Right atrium auricular region (tissue), 2 donors: ENCODE measurements around the gene USP31. TPM values are rescaled to one million over a fixed set of nuclear protein-coding genes. Genes with fewer than 3 reads are reported as not detected.
A peak's percentile ranks its signal among the peaks of the same experiment; 100 is the strongest.

Experiments used
- DNase-seq: peaks from one replicate; pipeline ENCODE4 v3.0.0-alpha.2; 2019; ENCODE audit warnings: low spot score
- H3K27ac ChIP-seq, 2 donors: fragments of 200-600 bp; sonication (generic); 1 replicate in 1 of 2; 2 replicates in 1 of 2; pipeline ENCODE4 v1.5.1; 2016 to 2019
- H3K27me3 ChIP-seq, 2 donors: fragments of 200-600 bp; sonication (generic); one replicate each; pipeline versions ENCODE4 v1.5.1 to v1.6.0; 2017 to 2019
- H3K36me3 ChIP-seq: fragments of 200-600 bp; sonication (generic); one replicate; pipeline ENCODE4 v1.5.1; 2016
- H3K4me1 ChIP-seq, 2 donors: fragments of 200-600 bp; sonication (generic); one replicate each; pipeline versions ENCODE4 v1.5.1 to v1.6.0; 2017 to 2019
- H3K4me3 ChIP-seq, 2 donors: fragments of 200-600 bp; sonication (generic); 1 replicate in 1 of 2; 2 replicates in 1 of 2; pipeline ENCODE4 v1.5.1; 2017 to 2019; ENCODE audit warnings: mild to moderate bottlenecking in 1 of 2, moderate library complexity in 1 of 2
- H3K9me3 ChIP-seq, 2 donors: fragments of 200-600 bp; sonication (generic); one replicate each; pipeline ENCODE4 v1.5.1; 2019
- CTCF ChIP-seq, 2 donors: fragments of 200-600 bp; sonication (generic); IDR thresholded peaks; one replicate each; pipeline ENCODE4 v1.5.1; 2019; ENCODE audit warnings: antibody characterized with exemption in 2 of 2
- total RNA-seq, 2 donors: library from RNA; depleted of rRNA; stranded (reverse); fragments of >200 nt; gene quantifications; one replicate each; pipeline ENCODE4 v1.1.0, GENCODE V29; 2016

USP31 gene
- total RNA-seq, 2 donors from 2014 or later = 19.7 to 29.0 TPM

- Histone ChIP-seq H3K36me3 (peaks cover 30% of the 10 kb centered on the region), H3K4me1 (peaks cover 0 to 19% of the 10 kb centered on the region in 2 donors), H3K27me3 (no peaks in the 10 kb centered on the region), H3K27ac (no peak overlapping the region), H3K4me3 (no peak overlapping the region), H3K9me3 (no peaks in the 10 kb centered on the region)
- TF ChIP-seq CTCF (IDR thresholded peaks at IDR 0.05) = no peak
- no peak for DNase-seq
Measured at GRCh38 chr16:23092801-23093117, 56.5 kb downstream of the USP31 start.

- Histone ChIP-seq H3K27me3 (no peaks in the 10 kb centered on the region), H3K4me1 (peaks cover 0 to 19% of the 10 kb centered on the region in 2 donors), H3K4me3 (no peak overlapping the region), H3K36me3 (peaks cover 35% of the 10 kb centered on the region), H3K27ac (no peak overlapping the region), H3K9me3 (no peaks in the 10 kb centered on the region)
- no peak for TF ChIP-seq CTCF (IDR thresholded peaks at IDR 0.05)
- DNase-seq = no peak
Measured at GRCh38 chr16:23092072-23092800, 57.0 kb downstream of the USP31 start.

GRCh38 chr16:23089111-23089510, 60.1 kb downstream of the USP31 start:
- TF ChIP-seq CTCF (IDR thresholded peaks at IDR 0.05) = no peak
- DNase-seq = no peak
- Histone ChIP-seq H3K27me3 (no peaks in the 10 kb centered on the region), H3K36me3 (peaks cover 58% of the 10 kb centered on the region), H3K27ac (no peak overlapping the region), H3K4me1 (peaks cover 0 to 19% of the 10 kb centered on the region in 2 donors), H3K4me3 (no peak overlapping the region), H3K9me3 (no peaks in the 10 kb centered on the region)

- Histone ChIP-seq H3K27me3 (no peaks in the 10 kb centered on the region), H3K4me1 (peaks cover 0 to 19% of the 10 kb centered on the region in 2 donors), H3K9me3 (no peaks in the 10 kb centered on the region), H3K27ac (peak overlapping the region; percentile 17 to 28), H3K36me3 (peaks cover 51% of the 10 kb centered on the region), H3K4me3 (no peak overlapping the region)
- no peak for DNase-seq
- no peak for TF ChIP-seq CTCF (IDR thresholded peaks at IDR 0.05)
Measured at GRCh38 chr16:23088018-23088417, 61.2 kb downstream of the USP31 start.

- Histone ChIP-seq H3K4me3 (no peak overlapping the region), H3K9me3 (no peaks in the 10 kb centered on the region), H3K27me3 (no peaks in the 10 kb centered on the region), H3K36me3 (peaks cover 62% of the 10 kb centered on the region), H3K27ac (no peak overlapping the region), H3K4me1 (peaks cover 0 to 8% of the 10 kb centered on the region in 2 donors)
- TF ChIP-seq CTCF (IDR thresholded peaks at IDR 0.05) = no peak
- no peak for DNase-seq
Measured at GRCh38 chr16:23085949-23086348, 63.3 kb downstream of the USP31 start.
